K562 (cell line): ENCODE results near the gene CD160. TPM values are rescaled to one million over a fixed set of nuclear protein-coding genes. Genes with fewer than 3 reads are reported as not detected.

ENCODE experiments used
- BCL6 ChIP-seq: fragments of 250-450 bp; sonication (Bioruptor Pico); IDR thresholded peaks from 2 replicates; pipeline ENCODE4 v1.4.0; 2020
- GTF2A2 ChIP-seq: IDR thresholded peaks from 2 replicates; pipeline ENCODE4 v1.6.1; 2016; ENCODE audit warnings: mild to moderate bottlenecking, missing genetic modification characterization, missing compliant biosample characterization
- ILK ChIP-seq: fragments of 450-650 bp; IDR thresholded peaks from 2 replicates; pipeline ENCODE4 v1.6.1; 2016; ENCODE audit warnings: missing genetic modification characterization, low read depth, mild to moderate bottlenecking, missing compliant biosample characterization, moderate library complexity, borderline replicate concordance
- MTA1 ChIP-seq: fragments of 450-650 bp; IDR thresholded peaks from 2 replicates; pipeline ENCODE4 v1.6.1; 2017; ENCODE audit warnings: borderline replicate concordance
- PHB2 ChIP-seq: fragments of 450-650 bp; IDR thresholded peaks from 2 replicates; pipeline ENCODE4 v1.6.1; 2017; ENCODE audit warnings: low read depth
- SIN3B ChIP-seq: fragments of 450-650 bp; IDR thresholded peaks from 2 replicates; pipeline ENCODE4 v1.6.1; 2017; ENCODE audit warnings: low read depth, mild to moderate bottlenecking, moderate library complexity
- ZNF561 ChIP-seq: fragments of 450-650 bp; formaldehyde crosslinking; conservative IDR thresholded peaks from 2 replicates; pipeline ENCODE4 v1.4.0; 2020; ENCODE audit warnings: mild to moderate bottlenecking, moderate library complexity
- ZNF699 ChIP-seq: fragments of 250-450 bp; sonication (Bioruptor Pico); IDR thresholded peaks from 2 replicates; pipeline ENCODE4 v1.8.0; 2021; ENCODE audit warnings: mild to moderate bottlenecking, moderate library complexity; ENCODE audit not compliant: insufficient replicate concordance
- ZNF707 ChIP-seq: fragments of 250-450 bp; sonication (Bioruptor Pico); conservative IDR thresholded peaks from 2 replicates; pipeline ENCODE4 v1.8.0; 2022; ENCODE audit warnings: inconsistent platforms, mild to moderate bottlenecking, moderate library complexity
- polyA plus RNA-seq, 8 experiments: library from polyadenylated mRNA; depleted of rRNA in 4 of 8; stranded (reverse) in 5 of 8; unstranded in 3 of 8; fragments of >200 nt; fragmentation: Nextera tagmentation in 2 of 8; fragmentation: Illumina TruSeq in 1 of 8; extraction: Ambion mirVana in 2 of 8; extraction: Trizol in 1 of 8; gene quantifications; 2 replicates each; pipeline versions ENCODE4 v1.2.1 to v1.2.3, GENCODE V29; 2011 to 2014; ENCODE audit warnings: inconsistent platforms in 1 of 8, missing spikeins in 1 of 8
- total RNA-seq, 7 experiments: library from RNA; depleted of rRNA in 6 of 7; stranded (reverse); fragments of >200 nt in 6 of 7; fragmentation: Illumina TruSeq in 2 of 7; extraction: Trizol in 2 of 7; gene quantifications; 2 replicates each; pipeline versions ENCODE4 v1.2.1 to v1.2.3, GENCODE V29; 2011 to 2021; ENCODE audit warnings: low replicate concordance in 1 of 7
- TF ChIP-seq, protein P1 (sequence below), 2 experiments: fragments of 150-350 bp in 1 of 2; IDR thresholded peaks; 2 replicates each; pipeline ENCODE4 v1.6.1; 2012 to 2016; ENCODE audit warnings: low read depth in 2 of 2, low read length in 2 of 2, mild to moderate bottlenecking in 1 of 2, moderate library complexity in 1 of 2
- TF ChIP-seq, protein P2 (sequence below), 2 experiments: fragments of 450-650 bp in 1 of 2; sonication (generic) in 1 of 2; formaldehyde crosslinking in 1 of 2; IDR thresholded peaks in 1 of 2; conservative IDR thresholded peaks in 1 of 2; 2 replicates each; pipeline versions ENCODE4 v1.6.1 to v1.8.1; 2016 to 2023; ENCODE audit warnings: mild to moderate bottlenecking in 2 of 2, moderate library complexity in 2 of 2, inconsistent platforms in 1 of 2, missing genetic modification reagents in 1 of 2
- TF ChIP-seq, protein P3 (sequence below): sonication (generic); formaldehyde crosslinking; IDR thresholded peaks from 2 replicates; pipeline ENCODE4 v1.8.0; 2022; ENCODE audit warnings: mild to moderate bottlenecking, missing genetic modification reagents

CD160 gene
- total and polyA plus RNA-seq, 9 of the 15 experiments (the other 6 are each of a cell fraction or from before 2014, with no cell fraction given) = 0.01 TPM; not detected in 8

DNA sequence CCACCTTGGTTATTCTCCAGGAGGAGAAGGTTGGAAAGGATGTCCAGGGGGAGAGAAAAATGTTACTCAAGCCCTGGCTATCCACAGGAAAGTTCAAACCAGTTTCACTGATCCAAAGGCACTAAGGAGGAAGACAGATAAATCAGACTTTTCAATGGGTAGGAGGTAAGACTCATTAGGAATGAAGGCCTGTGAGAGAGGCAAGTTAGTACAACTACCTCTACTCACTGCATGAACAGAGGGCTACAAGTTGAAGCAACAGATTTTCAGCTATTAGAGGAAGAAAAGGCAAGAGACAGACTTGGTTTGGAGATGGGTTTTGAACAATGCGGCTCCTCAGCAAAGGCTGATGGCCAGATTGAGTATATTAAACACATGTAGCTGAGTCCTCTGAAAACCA, 16.9 kb downstream of the CD160 start (continued):
- TF ChIP-seq, protein P1, sequence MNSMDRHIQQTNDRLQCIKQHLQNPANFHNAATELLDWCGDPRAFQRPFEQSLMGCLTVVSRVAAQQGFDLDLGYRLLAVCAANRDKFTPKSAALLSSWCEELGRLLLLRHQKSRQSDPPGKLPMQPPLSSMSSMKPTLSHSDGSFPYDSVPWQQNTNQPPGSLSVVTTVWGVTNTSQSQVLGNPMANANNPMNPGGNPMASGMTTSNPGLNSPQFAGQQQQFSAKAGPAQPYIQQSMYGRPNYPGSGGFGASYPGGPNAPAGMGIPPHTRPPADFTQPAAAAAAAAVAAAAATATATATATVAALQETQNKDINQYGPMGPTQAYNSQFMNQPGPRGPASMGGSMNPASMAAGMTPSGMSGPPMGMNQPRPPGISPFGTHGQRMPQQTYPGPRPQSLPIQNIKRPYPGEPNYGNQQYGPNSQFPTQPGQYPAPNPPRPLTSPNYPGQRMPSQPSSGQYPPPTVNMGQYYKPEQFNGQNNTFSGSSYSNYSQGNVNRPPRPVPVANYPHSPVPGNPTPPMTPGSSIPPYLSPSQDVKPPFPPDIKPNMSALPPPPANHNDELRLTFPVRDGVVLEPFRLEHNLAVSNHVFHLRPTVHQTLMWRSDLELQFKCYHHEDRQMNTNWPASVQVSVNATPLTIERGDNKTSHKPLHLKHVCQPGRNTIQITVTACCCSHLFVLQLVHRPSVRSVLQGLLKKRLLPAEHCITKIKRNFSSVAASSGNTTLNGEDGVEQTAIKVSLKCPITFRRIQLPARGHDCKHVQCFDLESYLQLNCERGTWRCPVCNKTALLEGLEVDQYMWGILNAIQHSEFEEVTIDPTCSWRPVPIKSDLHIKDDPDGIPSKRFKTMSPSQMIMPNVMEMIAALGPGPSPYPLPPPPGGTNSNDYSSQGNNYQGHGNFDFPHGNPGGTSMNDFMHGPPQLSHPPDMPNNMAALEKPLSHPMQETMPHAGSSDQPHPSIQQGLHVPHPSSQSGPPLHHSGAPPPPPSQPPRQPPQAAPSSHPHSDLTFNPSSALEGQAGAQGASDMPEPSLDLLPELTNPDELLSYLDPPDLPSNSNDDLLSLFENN (IDR thresholded peaks at IDR 0.05; ENCODE audit: low read depth in 2 of 2, low read length in 2 of 2) = no peak
- TF ChIP-seq ZNF561 (CRISPR knock-in tag) (no peak), ZNF707 (CRISPR knock-in tag) (no peak), GTF2A2 (tag) (no peak), PHB2 (no peak), MTA1 (no peak), ILK (tag) (no peak), BCL6 (no peak), ZNF699 (no peak), SIN3B (no peak)
- TF ChIP-seq, protein P2, sequence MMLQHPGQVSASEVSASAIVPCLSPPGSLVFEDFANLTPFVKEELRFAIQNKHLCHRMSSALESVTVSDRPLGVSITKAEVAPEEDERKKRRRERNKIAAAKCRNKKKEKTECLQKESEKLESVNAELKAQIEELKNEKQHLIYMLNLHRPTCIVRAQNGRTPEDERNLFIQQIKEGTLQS (IDR thresholded peaks at IDR 0.05) = no peak
- TF ChIP-seq, protein P2 (CRISPR knock-in tag; conservative IDR thresholded peaks at IDR 0.05) = no peak
- TF ChIP-seq, protein P3, sequence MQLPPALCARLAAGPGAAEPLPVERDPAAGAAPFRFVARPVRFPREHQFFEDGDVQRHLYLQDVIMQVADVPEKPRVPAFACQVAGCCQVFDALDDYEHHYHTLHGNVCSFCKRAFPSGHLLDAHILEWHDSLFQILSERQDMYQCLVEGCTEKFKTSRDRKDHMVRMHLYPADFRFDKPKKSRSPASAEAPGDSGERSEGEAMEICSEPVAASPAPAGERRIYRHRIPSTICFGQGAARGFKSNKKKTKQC = no peak
